Measurements from ENCODE around the gene GRN. TPM values are rescaled to one million over a fixed set of nuclear protein-coding genes. Genes with fewer than 3 reads are reported as not detected.
A peak's percentile ranks its signal among the peaks of the same experiment; 100 is the strongest.

GRN gene
- total RNA-seq, 1 experiment from 2014 or later = 206 TPM

DNA sequence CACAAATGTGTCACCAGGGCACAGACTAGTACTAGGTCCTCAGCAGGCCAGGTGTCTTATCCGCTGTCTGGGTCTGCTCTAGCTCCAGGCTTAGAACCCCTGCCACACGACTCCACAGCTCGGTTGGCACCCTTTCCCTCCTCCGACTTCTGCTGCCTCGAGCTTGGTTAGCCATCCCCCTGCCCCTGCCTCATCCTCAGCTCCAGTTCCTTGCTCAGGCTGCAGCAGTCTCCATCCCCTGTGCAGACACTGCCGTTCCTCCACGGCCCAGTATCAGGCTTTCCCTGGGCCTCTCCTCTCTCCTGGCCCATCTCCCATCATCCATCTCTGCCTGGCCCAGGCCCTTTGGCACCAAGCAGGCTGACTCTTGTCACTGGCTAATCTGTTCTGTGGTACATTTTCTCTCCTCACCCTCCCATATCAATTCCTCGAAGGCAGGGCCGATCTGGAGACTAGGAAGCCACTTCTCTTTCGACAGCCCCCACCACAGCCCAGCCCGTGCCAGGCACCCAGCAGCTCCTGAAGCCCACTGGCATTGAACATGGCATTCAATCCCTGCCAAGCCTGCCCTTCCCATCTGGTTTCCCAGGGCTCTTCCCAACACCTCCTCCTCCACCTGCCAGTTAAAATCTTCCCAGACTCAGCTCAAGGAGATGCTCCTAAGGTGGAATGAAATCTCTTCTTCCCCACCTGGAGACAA is 1.4 kb upstream of the GRN start (continued):
- TF ChIP-seq REST (IDR thresholded peaks at IDR 0.05; ENCODE audit: low read depth) (no peak), SP1 (IDR thresholded peaks at IDR 0.05; ENCODE audit: low read depth) (no peak)

- H3K9ac ChIP-seq (ENCODE audit: low read length) = peak overlapping the region; percentile 71
- H3K4me2 ChIP-seq (ENCODE audit: low read length) = peak overlapping the region; percentile 90
- H3K9me3 ChIP-seq (ENCODE audit: control insufficient read depth in 1 of 2, insufficient read depth in 1 of 2, low read depth in 1 of 2, low read length in 2 of 2) = no peaks in the 10 kb centered on the region
- H3K79me2 ChIP-seq (ENCODE audit: insufficient read depth, low read length) = no peaks in the 10 kb centered on the region
- TF ChIP-seq ZFX (IDR thresholded peaks at IDR 0.05) (no peak), CTCF (IDR thresholded peaks at IDR 0.05 in 2 of 3, conservative IDR thresholded peaks at IDR 0.05 in 1 of 3; ENCODE audit: borderline replicate concordance in 1 of 3, insufficient read depth in 1 of 3, low read depth in 2 of 3, low read length in 2 of 3) (peak; percentile 56 to 78 (median 60)), RAD21 (IDR thresholded peaks at IDR 0.05; ENCODE audit: low read depth) (peak; percentile 81), REST (IDR thresholded peaks at IDR 0.05; ENCODE audit: low read depth) (no peak), JUND (IDR thresholded peaks at IDR 0.05) (no peak)
- DNase-seq (ENCODE audit: low read depth, low spot score) (peak; percentile 57), ATAC-seq (peak; percentile 53)
- peak overlapping the region; percentile 74 to 97 for H3K4me3 ChIP-seq (replicated peaks in 1 of 2; ENCODE audit: low read depth in 1 of 2, low read length in 2 of 2)
- H3K9me2 ChIP-seq (ENCODE audit: insufficient read depth) = no peaks in the 10 kb centered on the region
- ChIA-PET CTCF (interaction anchor here (0.9 to 3.3 kb wide), 15 partner anchors 13 to 402 kb away, joined by 3 to 19 read pairs (median 6); partner anchors contain the start of genes FAM171A2, SLC25A39 and TMUB2), POLR2A (interaction anchor here (0.6 to 1.7 kb wide), 12 partner anchors 12 to 818 kb away, joined by 3 to 7 read pairs (median 4); partner anchors contain the start of genes SLC25A39 and TMUB2), RAD21 (ENCODE audit: low non-redundant PET in 1 of 2, low total read pairs in 2 of 2, uncharacterized antibody in 2 of 2, unreplicated experiment in 2 of 2) (interaction anchor here in 1 of 2 experiments (0.6 kb wide), 1 partner anchor 262 kb away, joined by 4 read pairs; no protein-coding TSS in a partner anchor)
- no peaks in the 10 kb centered on the region for H4K20me1 ChIP-seq (ENCODE audit: insufficient read depth)
- H3K27me3 ChIP-seq (ENCODE audit: insufficient read depth, low read length) = no peaks in the 10 kb centered on the region
- BruUV-seq (replicated peaks) = TSS peak; percentile 77
- peaks cover 4 to 18% of the 10 kb centered on the region in 2 experiments; a peak in 3 of 4 replicates for H3K4me1 ChIP-seq (ENCODE audit: control insufficient read depth in 1 of 2, insufficient read depth in 2 of 2, low read length in 2 of 2)
- H3K36me3 ChIP-seq (ENCODE audit: control insufficient read depth in 1 of 2, insufficient read depth in 2 of 2, low read length in 2 of 2) = no peaks in the 10 kb centered on the region; a peak in 1 of 4 replicates
- intact Hi-C loops (cut with micrococcal nuclease) = no loop called here
- peak overlapping the region; percentile 67 for H3K27ac ChIP-seq (ENCODE audit: low read depth, low read length)
- no peak overlapping the region for H2AFZ ChIP-seq (ENCODE audit: low read depth, low read length, poor library complexity, severe bottlenecking)
Observed at GRCh38 chr17:44345454-44346026, 438 bp downstream of the GRN start.

Measured in HCT116 (cell line).